Suppressor macrophage (primary cell): ENCODE results near the gene TRAPPC3L.

Source experiments
- DNase-seq, 4 experiments: peaks; one replicate each; pipeline ENCODE4 v3.0.0-alpha.2; 2020 to 2022
- total RNA-seq, 17 experiments: gene quantifications; one replicate each; lab custom pipeline; 2026; ENCODE audit warnings: mixed read lengths in 6 of 17, inconsistent platforms in 3 of 17; lab: John Stamatoyannopoulos, UW

The TRAPPC3L gene
- 0 to 1.2 (median 0) reads per million in 17 experiments for total RNA-seq

DNA sequence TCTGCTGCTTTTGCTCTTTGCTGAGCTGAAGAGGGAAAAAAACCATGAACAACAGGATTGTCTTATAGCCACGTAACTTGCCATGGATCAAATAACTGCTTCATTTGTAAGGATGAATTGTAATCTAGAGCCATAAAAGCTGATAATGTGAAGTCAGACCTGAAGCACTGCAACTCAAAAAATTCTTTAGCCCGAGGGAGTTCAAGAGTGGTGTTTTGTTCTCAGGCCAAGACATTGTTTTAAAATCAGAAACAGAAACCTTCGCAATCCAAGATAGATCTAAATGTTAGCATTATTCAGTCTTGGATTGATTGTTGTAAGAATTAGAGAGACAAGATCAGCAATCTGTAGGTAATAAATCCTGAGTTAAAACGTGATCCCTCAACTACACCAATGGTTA, at the start of gene TRAPPC3L:
Gene TRAPPC3L (minus strand): TSS at position 34 of the 400 bp plus-strand sequence. CDS start 170 bp downstream, outside the sequence.
- DNase-seq, result no peak

DNA sequence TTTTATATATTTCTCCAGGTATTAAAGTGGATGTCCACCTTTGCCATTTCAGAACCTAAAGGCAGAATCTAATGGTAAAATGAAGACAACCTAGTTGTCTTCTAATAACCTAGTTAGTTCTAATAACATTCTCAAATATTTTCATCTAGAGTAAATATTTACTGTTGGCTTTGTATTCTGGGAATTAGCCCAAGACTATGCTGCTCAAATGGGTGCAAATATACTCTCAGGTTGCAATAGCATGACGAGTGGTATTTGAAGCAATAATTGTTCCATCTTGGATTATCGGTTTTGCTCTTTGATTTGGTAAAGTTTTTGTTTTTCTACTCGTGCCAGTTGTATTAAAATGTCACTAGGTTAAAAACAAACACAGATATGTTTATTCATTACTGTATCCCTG, 49.8 kb upstream of the TRAPPC3L start:
- DNase-seq, result no peak

DNA sequence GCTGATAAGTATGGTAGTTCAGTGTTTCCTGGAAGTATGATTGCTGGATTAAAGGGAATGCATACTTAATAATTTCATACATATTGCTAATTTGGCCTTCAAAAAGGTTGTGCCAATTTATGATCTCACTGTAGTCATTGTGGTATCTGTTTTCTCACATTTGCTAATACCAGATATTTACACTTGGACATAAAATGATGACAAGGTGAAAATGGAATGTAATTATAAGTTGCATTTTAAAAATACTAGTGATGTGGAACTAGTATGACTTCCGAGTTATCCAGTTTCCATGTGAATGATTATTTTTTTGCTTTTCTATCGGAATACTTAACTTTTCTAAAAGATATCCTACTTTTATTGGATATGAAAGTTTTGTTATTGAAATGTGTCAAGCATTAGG, 41.3 kb upstream of the TRAPPC3L start:
- DNase-seq, result no peak

DNA sequence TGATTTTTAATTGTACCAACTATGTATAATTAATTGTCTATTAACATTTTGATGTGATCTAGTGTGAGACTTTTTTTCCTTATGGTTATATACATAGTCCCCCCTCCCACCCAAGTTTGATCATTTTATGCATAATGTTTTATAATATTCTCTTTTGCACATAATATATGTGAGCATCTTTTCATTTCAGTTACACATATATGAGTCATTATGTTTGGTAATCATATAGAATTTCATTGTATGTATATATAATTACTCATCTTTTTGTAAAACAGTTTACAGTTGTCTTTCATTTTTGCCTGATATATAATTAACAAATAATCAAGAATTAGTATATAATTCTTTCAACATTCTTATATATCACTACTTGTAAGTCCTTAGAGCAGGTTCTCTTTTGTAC, 40.8 kb upstream of the TRAPPC3L start:
- no peak for DNase-seq

DNA sequence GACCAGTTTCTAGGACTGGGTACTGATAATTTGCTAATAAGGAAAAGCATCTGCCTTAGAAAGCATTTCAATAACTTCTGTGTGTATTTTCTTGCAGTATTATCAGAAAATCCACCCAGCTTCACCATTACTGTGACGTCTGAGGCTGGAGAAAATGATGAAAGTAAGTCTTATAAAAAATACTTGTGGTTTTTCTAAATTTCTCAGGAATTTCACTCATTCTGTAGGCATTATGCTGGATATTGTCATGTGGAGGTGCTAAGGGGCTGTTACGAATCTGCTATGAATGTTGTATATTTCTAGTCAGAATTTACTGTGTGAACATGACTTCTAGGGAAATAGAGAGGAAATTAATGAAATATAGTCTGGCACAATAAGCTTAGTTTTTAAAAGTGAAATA, 34.7 kb upstream of the TRAPPC3L start:
- no peak for DNase-seq

DNA sequence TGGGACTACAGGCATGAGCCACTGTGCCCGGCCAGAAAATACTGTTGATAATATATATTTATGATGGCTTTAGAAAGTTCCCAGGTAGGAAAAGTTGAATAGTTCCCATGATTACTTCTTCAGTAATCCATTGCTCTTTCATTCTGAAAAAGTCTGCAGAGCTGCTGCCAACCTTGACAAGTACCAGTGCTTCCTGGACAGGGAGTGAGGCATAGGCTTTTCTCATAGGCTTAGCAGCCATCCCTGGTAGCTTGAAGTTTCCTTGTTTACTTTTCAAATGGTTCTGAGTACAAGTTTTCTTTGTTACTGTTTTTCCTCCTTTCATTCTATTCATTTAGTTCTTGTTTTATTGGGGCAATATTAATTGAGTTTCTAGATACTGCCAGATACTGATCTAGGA, 33.7 kb upstream of the TRAPPC3L start:
- no peak for DNase-seq

DNA sequence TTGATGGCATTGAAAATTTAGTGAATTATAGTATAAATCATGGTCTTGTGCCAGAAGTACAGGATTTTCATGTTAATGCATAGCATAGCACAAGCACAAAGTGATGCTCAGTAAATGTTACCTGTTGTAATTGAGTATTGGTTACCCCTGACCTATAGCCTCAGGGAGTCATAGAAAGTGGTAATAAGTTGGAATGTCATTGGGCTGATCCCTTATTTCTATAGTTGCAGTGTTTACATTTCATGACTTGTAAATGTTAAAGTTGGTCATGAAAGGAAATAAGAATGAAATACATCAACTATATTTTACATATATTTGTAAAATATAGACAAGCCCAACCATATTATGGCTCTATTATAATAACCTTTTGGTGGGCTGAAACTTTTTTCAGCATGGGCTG, 32.9 kb upstream of the TRAPPC3L start:
- DNase-seq, result no peak

DNA sequence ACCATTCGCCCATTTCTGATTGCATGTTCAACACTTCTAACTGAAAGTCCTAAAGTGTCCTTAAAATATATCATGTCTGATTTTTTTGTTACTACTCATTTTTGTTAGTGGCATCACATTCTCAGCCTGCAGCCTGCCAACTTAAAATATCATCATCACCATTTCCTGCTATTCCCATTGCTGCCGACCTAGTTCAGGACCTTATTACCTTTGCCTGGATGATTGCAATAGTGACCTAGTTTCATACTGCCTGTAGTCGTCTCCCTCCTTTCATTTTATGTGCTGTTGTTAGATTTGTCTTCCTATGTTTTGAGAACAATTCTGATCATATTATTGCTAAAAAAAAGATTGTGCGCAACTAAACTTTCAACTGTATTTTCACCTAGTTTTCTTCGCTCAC, 32.0 kb upstream of the TRAPPC3L start:
- DNase-seq, result no peak

DNA sequence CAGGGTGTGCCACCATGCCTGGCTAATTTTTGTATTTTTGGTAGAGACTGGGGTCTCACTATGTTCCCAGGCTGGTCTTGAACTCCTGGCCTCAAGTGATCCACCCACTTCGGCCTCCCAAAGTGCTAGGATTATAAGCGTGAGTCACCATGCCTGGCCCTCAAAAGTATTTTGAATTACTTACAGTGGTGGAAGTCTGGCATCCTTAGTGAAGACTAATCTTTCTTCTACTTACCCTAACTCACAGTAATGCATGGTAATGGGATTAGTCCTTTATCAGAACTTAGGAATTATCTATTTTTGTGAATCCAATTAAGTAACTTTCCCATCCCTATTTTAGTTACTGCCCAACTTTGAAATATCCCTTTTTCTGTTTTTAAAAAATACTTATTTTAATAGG, 29.7 kb upstream of the TRAPPC3L start:
- no peak for DNase-seq

DNA sequence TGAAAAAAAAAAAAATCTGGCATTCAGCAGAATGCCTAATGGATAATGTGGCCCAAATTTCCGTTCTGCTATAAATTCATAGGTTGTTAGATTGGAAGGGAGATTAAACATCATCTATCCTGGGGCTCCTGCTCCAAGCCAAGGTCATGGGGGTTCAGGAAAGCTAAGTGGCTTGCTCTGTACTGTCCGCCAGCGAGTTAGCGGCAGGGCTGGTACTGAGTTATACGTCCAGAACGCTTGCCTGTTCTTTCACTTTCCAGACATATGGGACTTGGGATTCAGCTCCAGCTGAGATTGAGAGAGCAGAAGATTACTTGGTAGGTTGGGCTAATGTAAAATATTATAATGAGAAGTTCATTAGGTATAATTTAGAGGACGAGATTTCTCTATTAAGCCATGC, 26.7 kb upstream of the TRAPPC3L start:
- DNase-seq, result peak; percentile 32 to 37 (median 34)

DNA sequence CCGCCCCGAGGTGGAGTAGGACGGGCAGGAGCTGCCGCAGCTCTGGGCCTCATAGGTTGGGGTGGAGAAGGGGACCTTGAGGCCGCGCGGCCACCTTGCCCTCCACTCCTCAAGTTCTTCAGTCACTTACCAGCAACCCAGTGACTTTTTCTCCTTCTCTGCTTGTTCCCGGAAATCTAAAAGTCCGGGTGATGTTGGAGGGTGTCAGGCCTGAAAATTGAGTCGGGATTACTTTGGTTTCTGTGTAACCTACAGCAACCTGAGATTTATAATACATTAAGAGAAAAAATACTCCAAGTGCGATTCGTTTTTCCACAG, 26.2 kb upstream of the TRAPPC3L start:
- no peak for DNase-seq

DNA sequence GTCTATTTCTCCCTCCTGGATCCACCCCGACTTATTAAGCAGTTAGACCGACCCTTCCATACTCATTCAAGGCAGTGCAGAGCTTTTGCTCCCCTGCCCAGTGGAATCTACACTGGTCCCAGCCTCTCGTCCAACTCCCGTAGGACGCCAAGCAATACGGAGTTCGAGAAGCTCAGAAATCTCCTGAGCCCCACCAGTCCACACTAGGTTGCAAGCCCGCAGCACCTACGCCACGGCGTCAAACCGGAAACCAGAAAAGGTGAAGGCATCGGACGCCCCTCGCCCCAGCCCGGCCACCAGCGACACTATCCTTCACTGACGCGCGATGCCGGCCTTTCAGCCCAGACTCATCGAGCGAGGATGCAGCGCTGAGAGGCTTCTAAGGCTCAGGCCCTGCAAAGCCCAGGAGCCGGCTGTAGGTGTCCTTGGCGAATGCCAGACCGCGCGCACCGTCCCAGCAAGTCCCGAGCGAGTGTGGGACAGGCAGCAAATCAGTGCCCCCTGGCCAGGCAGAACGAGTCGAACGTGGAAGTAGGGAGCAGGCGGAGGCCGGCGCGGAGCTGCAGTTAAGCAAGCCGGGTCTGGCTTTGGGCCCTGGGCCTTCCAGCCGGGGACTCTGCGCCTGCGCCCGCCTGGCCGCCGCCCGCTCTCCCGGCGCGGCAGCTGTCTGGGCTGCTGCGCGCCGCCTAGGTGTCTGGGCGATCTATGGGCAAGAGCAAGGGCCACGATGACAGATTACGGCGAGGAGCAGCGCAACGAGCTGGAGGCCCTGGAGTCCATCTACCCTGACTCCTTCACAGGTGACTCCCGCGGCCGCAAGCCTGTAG, 25.6 kb upstream of the TRAPPC3L start, which contains the start of gene RWDD1:
Gene RWDD1 (plus strand): TSS at position 649 of the 827 bp plus-strand sequence. CDS start 79 bp downstream, at position 728.
- DNase-seq, result peak; percentile 98 to 100 (median 99)

DNA sequence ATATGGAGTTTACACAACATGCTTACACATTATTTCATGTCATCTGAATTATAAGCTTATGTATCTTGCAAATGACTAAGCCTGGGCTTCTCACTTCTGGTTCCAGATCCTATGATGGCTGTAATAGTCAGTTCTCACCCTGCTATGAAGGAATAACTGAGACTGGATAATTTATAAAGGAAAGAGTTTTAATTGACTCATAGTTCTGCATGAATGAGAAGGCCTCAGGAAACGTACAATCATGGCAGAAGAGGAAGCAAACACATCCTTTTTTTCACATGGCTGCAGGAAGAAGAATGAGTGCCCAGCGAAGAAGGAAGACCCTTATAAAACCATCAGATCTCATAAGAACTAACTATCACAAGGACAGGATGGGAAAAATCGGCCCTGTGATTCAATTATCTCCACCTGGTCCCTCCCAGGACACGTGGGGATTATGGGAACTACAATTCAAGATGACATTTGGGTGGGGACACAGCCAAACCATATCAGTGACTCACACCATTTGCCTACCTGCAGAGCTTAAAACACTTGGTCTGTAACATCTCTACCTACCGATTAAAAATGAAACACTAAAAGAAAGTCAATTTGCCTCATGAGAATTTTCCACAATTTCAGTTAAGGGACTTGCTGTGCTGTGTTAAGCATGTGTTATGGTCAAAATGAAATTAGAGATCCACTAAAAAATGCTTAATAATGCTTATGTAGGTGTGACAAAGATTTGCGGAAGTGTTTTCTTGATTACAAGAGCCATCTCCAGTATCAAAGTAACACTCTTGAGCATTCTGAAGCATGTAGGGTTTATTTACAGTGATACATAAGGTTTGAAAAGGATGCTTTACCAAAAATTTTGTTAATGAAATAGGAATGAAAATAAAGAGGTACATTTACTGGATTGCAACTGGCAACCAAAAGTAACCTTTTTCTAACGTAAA, 23.6 kb upstream of the TRAPPC3L start:
- peak; percentile 17 to 59 (median 30) for DNase-seq

DNA sequence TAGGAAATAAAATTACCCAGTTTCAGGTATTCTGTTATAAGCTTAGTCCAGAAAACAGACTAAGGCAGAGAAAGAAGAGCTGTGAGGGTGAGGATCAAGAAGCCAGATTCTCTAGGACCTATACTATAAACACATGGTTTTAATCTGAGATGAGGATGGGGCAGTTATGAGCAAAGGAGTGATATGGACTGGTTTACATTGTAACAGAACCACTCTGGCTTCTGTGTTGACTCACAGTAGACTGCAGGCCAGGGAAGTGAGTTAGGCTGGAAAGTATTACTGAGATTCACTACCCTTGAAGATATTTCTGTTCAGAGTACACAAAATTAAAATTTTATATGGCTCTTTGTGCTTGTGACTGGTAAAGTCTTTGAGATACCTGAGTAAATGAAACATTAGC, 22.6 kb upstream of the TRAPPC3L start:
- no peak for DNase-seq

DNA sequence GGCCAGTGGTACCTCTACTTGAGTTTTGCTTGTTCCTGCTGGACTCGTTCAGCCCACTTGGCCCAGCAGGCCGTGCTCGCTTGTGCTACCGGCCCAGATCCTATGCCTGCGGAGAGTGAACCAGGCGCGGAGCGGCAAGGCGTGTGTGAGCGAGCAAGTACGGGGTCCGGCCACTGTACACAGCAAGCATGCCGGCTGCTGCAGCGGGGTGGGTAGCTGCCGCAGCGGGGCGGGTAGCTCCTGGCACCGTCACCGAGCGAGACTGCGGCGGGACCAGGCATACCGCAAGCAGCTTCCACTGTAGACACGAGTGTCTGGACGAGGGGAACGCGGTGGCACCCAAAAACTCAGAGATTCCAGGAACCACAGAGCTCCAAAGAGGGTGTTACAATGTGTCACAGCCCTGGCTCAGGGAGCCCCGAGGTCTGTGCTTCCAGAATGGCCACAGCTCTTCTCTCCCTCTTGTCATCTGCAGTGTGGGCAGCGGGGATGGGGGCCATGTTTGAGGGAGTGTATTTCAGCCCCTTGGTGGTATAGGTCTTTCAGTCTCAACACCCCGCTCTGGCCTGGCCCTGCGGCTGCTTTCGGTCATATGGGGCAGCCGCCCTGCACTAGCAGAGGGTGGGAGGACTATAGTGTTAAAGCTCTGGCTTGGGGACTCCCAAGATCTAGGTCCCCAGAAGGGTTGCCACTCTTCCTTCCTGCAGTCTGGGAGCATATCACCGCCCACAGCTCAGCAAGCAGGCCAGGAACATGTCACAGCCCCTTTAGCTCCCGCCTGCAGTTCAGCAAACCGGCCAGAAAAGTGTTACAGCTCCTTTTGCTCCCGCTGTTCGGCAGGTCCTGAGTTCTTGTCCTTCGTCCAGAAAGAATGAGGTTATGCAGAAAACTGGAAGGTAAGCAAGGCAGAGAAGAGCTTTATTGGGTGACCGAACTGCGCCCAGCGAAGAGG, 19.7 kb upstream of the TRAPPC3L start:
- DNase-seq, result peak in 2 of 4 experiments; percentile 10 to 16

DNA sequence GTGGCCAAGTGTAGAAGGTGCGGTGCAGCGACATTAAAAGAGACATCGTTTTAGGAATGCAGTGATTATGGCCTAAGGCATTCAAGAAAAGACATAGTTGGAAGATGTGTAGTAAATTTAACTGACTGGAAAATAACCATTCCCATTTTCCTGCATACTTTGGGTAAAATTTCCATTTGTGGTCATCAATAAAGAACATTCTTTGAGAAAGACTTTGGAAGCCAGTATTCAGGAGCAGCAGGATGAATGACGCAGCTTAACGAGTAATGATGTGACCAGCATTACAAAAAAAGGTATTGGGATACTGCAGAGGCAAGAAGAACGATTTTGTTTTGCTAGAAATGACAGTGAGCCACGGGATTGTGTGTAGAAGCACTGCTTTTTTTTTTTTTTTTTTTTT, 18.8 kb upstream of the TRAPPC3L start:
- no peak for DNase-seq

DNA sequence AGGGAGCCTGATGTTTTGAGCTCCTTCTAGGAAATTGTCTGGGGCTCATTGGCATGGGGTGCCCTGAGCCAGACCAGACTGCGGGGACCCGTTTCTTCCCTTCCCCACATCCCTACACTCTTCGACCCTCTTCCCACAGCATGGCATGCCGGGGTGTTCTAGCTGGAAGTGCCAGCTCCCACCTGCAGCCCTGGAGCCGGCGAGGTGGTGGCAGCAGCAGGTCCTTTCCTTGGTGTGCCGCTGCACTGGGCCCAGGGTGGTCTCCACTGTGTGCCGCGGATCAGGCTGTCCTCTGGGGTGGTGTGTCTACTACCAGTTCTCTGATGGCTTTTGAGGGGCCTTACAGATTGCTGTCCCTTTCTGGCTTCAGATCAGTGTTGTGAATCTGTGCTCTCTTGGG, 18.3 kb upstream of the TRAPPC3L start:
- DNase-seq, result no peak

DNA sequence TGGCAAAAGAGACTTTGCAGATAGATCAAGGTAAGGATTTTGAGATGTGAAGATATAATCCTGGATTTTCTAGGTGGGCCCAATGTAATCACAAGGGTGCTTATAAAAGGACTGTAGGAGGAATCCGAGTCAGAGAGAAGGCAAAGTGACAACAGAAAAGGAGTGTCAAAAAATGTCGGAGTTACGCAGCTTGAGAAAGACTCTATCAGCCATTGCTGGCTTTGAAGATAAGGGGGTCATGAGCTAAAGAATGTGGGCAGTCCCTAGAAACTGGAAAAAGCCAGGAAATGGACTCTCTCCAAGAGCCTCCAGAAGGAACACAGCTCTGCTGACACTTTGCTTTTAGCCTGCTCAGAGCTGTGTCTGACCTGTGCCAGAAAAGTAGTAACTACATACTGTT, 17.1 kb upstream of the TRAPPC3L start:
- no peak for DNase-seq

DNA sequence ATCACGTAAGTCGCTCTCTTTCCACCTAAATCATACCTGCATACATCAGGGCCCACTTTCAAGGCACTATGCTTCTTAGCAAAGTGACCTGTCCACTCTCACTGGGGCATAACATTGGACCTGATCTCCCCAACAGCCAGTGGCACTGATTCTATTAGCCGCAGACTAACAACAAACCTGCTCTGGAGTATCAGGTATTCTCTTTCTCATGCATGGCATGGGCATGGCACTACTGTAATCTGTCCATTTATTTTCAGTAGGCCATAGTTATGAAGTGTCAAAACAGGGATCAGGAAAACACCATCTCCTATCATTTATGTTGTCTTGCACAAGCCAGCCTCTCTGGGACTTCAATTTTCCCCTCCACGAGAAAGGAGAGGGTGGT, 16.5 kb upstream of the TRAPPC3L start:
- no peak for DNase-seq

DNA sequence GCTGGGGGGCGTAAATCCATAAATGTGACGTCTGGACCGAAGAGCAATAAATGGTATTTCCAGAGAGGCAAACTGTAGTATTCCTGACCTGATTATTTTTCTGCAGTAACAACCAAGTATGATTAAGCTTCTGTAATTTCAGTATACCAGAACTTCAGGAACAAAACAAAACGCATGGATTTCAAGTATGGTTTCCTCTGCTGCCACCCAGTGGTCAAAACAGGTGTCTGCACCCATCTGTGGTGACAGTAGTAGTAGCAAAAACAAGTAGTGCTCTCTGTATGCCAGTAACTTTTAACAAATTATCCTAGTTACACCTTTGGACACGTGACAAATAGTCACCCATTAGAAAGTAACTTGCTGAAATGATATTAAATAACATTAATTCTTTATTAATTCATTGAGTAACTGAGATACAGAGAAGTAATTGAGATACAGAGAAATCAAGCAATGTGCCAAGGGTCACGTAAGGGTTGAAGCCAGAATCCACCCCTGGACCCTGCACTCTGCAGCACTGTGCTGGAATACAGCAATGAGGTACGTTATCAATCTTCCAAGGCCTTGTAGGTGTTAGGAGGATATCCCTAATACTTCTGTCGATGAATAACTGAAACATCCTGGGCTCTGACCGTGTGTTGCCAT, 16.0 kb upstream of the TRAPPC3L start:
- DNase-seq, result peak; percentile 82 to 88 (median 86)

DNA sequence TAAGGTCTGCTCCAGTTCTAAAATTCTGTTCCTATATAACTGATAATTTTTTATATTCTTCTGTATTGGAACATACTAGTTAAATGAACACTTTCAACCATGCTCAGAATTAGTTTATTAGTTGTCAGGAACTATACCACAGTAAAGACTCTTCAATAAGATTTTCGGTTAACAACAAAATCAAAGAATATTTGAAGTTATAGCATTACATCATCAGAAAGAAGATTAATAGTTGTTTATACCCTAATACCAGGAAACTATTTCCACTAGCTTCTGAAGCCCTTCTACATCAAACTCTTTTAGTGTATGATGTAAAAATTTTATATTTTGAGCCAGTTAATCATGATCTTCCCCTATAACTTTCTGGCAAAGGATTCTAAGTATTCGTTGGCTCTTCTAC, 14.6 kb upstream of the TRAPPC3L start:
- no peak for DNase-seq

DNA sequence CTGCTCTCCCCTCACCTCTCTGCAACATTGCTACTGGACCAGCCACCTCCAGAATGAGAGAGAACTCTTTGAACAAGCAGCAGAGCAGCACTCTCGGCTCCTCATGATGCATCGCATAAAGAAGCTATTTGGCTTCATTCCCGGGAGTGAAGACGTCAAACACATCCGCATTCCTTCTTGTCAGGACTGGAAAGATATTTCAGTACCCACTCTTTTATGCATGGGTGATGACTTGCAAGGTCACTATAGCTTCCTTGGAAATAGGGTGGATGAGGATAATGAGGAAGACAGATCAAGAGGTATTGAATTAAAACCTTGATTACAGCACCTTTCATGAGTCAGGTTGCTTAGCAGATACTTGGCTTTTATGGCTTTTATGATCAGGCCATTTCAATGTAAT, 12.4 kb upstream of the TRAPPC3L start:
- no peak for DNase-seq
